Stimulated activated CD8-positive, alpha-beta memory T cell treated with anti-CD3 and anti-CD28 coated beads, Interleukin-12 subunit alpha, Interleukin-12 subunit beta, amount 100 ng/mL, for 4 hours (primary cell): ENCODE measurements around the gene USP3.
"Not testable (repeated sequence)": the region's sequence is repeated elsewhere in the genome, so short reads cannot be mapped to it uniquely, and the experiment has no call there.

Experiments used
- DNase-seq: peaks from one replicate; pipeline ENCODE4 v3.0.0-alpha.2; 2020; ENCODE audit warnings: low read depth

The USP3 gene

DNA sequence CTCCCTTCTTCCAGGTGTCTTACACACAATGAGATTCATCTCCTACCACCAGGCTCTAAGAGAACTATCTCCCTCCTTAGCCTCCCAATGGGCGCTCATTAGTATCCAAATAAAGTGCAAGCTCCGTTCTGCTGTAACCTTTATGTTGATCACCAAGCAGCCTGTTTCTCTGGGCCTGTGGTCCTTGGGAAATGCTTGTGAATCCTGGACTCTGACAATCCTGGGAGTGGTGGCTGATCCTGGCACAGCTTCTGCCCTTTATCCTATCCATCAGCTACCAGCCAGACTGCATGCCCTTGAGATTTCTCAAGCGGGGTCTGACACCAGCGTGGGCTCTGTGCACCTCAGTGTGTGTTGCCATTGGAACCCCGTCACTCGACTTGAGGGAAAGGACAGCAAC, 26.1 kb upstream of the USP3 start:
- DNase-seq: no peak

DNA sequence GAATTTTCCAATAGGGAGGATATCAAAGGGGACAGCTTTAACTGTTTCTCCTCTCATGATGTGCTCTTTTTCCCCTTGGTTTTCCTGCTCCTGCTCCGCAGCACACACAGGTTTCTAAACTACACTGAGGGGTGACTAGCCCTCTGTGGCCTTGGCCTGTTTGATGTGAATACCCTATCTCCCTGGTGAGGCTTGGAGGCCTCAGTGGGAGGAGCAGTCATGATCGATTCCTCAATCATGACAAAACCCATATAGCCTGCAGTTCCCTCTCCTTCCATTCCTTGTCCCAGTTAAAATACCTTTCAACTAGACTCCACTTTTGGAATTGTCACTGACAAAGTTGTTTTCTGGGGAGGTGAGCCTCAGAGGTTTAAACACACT, 24.0 kb upstream of the USP3 start:
- no peak for DNase-seq

DNA sequence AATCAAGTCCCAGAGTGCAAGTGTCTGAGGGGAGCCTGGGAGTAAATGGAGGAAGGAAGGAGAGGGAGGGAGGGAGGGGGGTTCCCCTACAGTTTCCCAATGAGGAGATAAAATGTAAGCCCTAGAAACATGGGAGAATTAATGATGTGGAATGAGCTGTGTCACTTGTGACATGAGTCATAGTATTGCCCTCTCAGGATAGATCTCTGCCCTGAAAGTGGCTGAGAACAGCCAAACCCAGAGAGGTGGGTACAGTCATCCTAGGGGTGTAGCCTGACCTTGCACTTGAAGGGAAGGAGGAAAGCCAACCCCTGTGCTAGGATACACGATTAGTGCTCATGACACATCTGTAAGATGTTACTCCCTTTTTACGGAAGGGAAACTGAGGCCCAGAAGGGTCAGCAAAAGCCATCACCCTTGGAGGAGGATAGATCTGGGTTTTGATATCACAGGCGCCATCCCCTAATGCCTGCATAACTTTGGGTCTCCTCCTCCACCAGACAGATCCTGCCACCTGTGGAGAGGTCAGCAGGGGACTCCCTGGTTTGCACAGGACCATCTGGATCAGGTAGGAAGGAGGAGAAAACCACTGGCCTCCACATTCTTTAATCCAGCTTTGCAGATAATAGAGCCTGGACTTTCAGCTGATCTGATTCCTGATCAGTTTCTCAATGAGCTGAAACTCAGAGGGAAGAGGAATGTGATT, 23.1 kb upstream of the USP3 start:
- DNase-seq: no peak

DNA sequence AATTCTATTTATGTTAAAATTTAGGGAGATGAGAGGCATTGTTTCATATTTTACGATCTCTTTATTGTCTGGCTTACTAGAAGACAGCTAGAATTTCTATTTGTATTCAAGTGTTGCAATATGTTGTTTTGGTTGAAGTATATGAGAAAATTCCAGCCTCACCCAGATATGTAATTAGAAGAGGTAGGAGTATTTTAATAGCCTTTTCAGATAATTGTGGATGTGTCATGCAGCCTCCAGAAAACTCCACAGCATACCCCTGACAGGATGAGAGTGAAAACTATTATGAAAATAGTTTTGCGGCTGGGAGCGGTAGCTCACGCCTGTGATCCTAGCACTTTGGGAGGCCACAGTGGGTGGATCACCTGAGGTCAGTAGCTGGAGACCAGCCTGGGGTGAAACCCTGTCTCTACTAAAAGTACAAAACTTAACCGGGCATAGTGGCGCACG, 21.5 kb upstream of the USP3 start:
- DNase-seq: no peak

DNA sequence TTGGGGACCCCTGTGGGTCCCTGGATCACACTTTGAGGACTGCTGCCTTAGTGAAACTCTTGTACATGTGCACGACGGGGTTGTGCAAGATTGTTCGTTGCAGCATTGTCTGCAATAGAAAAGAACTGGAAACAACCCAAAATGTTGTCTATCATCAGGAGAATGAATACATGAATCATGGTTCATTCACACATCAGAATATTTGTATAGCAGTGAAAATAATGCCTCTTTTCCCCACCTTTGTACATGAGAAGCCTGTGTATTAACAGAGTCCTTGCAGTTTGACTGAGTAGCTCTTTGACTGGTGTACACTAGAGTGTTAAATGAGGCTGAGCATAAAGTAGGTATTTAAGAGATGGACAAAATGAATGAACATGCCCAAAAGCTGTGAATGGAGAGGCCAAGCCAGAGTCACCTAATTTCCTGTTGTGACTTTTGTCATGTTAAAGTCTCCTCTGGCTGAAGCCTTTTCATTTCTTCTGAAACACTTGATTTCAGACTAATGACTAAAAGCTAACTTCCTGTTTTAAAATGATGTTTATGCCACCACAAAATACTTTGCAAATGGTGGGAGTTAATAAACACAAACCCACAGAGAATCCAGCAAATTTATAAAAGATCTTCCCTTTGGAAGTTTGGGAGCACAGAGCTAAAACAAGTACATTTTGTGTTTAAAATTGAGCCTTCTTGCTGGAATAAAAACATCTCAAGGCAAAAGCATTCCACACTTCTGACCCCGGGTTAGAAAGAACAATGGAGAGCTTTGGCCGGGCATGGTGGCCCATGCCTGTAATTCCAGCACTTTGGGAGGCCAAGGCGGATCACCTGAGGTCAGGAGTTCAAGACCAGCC, 20.6 kb upstream of the USP3 start:
- no peak for DNase-seq

DNA sequence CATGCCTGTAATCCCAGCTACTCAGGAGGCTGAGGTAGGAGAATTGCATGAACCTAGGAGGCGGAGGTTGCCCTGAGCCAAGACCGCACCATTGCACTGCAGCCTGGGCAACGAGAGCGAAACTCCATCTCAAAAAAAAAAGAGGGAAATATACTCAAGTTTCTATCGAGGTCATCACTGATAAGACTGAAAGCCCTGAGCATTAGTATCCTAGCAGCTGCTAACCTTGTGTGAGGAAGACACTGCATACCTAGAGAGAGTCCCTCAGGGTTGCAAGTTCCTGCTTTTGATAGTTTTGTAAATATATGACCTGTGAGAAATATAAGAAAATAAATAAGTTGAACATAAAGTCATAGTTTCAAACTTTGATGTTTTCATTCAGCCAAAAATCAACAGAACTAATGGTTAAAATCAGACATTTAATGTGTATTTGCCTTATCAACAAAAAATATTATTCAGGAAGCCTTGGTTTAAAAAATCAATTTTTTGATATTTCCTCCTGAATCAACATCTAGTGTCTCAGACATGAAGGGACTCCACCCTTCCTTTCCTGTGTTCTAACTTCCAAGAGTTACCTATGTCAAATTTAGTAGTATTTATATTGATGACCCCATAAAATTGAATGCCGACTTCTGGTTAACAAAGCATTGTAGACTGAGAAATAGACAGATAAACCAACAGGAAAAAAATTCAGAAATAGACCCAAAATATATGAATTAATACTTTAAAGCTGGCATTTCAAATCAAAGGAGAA, 19.8 kb upstream of the USP3 start:
- DNase-seq: no peak

DNA sequence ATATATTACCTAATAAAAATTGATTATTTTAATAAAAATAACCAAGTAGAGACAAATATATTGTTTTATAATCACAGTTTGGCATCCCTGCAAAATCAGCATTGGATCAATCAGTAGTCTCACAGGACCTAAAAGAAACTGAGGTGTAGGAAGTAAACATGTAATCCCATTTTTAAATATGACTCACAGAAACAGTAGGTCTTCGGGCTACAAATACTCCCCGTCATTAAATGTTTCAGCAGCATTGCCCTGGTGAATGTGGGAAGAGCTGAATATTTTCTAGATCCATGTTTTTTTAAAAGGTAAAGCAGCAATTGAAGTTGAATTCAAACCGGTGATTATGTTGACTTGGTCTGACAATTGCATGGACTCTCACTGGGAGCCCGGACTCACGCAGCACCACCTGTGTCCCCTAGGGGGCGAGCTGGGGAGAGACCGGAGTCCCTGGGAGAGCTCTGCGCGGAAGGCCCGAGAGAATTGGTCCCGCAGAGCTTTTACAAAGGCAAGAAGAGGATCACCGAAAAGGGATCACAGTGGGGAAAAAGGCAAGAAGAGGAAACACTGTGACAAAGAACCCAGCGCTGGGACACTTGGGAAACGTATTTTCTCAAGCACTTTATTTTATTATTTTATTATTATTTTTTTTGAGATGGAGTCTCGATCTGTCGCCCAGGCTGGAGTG, 17.2 kb upstream of the USP3 start:
- peak; percentile 71 for DNase-seq

DNA sequence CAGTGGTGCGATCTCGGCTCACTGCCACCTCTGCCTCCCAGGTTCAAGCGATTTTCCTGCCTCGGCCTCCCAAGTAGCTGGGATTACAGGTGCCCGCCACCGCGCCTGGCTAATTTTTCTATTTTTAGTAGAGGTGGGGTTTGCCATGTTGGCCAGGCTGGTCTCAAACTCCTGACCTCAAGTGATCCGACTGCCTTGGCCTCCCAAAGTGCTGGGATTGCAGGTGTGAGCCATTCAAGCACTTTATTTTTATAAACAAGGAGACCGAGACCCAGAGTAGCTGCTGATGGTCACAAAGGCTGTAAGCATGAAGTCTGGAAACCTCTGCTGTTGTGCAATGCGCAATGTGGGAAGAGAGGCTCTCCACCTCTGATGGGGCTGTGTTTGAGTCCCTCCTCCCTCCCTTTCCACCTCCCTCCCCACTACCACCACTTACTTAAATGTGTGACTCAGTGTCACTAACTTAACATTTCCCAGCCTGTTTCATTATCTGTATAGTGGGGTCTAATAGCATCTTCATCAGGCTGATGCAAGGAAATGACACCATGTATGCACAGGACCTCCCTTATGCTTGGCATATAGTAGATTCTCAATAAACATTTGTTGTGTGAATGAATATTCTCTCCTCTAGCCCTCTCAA, 16.5 kb upstream of the USP3 start:
- not testable (repeated sequence) for DNase-seq

DNA sequence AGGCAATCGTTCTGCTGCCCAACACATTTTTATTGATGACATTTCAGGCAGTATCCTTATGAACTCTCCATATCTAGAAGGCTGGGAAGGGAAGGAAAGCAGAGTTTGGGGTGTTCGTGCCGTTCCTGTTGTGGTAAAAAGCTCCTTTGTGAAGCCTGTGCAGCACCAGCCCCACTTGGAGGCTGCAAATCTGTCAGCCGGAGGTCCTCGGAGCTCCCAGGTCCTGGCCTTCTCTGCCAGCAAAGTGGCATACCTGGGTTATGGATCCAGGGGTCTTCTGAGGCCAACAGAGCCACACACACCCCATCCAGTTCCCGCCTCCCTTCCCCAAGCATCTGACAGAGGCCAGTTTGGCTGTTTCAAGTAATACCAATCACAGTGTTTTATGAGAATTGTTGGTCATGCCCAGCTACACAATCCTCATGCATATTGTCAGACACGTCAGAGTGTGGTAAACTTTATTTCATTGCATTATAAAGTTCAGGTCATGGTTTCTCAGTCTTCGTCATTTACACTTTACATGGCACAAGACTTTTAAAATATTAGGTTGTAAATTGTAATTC, 15.9 kb upstream of the USP3 start:
- no peak for DNase-seq

DNA sequence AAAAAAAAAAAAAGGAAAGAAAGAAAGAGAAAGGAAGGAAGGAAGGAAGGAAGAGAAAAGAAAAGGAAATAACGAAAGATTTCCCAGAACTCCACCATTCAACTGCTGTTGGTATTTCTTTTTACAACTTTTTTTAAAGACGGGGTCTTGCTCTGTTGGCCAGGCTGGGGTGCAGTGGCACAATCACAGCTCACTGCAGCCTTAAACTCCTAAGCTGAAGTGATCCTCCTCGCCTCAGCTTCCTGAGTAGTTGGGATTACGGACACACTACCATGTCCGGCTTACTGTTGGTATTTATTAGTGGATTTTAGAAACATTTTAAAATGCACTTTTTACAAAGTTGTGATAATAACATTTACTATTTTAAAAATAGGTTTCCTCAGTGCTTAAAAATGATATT, 15.0 kb upstream of the USP3 start:
- DNase-seq: no peak

DNA sequence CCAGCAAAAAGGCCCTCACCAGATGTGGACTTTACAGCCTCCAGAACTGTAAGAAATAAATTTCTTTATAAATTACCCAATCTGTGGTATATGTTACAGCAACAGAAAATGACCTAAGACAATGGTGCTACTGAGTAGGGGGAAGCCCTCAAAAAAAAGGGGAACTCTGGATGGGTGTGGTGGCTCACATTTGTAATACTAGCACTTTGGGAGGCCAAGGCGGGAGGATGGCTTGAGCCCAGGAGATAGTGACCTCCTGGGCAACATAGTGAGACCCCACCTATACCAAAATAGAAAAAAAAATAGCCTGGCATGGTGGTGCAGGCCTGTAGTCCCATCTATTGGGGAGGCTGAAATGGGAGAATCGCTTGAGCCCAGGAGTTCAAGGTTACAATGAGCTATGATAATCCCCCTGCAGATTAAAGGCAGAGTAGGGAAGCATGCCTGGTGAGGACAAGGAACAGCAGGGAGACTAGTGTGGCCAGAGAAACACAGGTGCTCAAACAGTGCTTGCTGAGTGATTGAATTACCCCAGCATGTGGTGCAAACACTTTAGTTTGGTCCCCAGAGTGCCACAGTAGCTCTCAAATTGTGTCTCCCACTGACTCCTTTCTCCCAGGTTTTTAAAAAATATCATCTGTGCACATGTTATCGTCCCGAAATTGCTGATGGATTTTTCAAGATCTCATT, 13.9 kb upstream of the USP3 start:
- no peak for DNase-seq

DNA sequence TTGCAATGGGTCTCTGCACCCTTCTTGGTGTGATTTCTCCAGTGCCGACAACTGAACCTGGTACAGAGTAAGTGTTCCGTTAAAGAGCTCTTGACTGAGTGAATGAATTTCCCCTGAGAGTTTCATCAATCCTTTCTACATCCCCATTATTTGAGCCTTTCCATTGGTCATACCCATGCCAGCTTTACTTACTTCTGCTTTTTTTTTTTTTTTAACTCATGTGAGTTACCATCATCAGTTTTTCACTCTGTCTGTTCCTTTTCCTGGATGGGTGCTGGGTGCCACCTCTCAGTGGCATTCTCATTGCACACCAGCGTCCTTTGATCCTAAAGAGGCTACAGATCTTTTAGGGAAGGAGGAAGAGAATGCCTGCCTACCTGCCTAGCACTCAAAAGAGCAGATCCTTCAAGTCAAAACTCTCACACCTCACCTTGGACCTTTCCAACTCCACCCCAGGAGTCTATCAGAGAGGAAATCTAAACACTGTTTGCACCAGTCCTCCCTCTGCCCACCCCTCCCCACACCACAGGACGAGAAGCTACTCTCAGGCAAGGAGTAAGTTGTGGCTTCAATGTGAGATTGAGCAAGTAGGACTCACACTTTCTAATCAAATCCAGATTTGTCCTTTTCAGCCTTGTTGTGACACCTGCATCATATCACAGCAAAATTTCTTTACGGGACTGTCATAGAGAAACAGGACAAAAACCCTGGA, 13.1 kb upstream of the USP3 start:
- no peak for DNase-seq

DNA sequence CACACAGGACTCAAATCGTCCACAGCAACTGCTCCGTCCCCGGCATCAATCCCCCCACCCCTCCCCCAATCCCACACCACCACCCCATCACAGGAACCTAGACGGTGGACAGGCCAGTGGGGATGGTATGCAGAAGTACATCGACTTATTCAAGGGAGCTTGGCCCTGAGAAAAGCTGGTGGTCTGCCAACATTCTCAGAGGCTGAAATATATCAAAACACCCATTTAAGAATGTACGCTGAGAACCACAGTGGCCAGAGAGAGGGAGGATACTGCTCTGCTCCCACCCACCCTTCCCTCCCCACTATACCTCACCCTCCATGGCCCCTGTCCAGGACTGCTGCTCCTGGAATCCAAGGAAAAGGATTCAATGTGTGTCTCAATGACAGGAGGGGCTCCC, 12.4 kb upstream of the USP3 start:
- no peak for DNase-seq

DNA sequence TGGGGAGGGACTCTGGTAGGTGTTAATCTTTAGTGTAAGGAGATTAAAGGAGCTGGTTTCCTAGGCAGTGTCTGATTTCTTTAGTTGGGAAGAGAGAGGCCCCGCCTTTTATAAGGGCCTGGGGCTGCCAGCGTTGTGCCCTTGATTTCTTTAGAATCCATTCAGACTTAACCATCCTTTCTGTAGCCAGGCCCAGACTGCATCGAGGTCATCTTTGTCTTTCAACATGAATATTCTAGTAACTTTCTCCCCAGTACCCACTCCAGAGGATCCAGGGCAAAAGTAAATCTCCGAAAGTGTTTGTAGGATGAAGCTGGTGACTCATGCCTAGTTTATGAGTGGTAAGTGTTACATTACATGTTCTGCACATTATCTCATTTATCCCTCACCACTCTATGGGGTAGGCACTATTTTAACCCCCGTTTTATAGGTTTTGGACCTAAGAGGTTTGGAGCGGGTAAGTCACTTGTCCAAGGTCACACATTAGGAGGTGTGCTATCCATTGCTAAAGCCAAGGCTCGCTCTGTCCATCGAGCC, 11.8 kb upstream of the USP3 start:
- DNase-seq: no peak

DNA sequence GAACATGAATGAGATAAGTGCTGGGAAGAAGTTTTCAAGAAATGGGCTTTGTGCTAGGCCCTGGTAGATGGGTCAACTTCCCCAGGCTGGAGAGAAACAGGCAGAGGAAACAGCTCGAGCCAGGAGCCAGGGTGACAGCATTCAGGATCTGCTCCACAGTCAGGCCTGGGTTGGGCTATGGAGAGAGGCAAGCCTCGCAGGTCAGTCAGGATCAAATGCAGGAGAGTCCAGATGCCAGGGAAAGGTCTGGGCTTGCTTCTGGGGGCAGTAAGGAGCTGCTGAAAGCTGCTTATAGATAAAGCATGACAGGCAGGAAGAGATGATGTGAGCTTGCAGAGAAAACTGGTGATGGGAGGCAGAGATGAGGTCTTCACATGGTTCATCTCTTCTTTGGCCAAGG, 11.0 kb upstream of the USP3 start:
- DNase-seq: no peak

DNA sequence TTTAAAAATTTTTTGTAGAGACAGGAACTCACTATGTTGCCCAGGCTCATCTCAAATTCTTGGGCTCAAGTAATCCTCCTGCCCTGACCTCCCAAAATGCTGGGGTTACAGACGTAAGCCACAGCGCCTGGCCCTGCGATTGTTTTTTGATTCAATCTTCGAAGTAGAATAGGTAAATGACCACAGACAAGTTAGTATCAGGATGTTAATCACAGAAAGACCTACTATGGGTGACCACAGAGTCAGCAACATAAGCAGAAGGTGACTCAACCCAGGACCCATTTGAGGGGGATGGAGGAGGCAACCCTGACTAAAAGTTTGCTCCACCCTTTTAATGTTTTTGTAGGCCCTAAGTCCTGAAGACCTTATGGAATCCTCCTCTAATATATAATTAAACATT, 10.0 kb upstream of the USP3 start:
- no peak for DNase-seq

DNA sequence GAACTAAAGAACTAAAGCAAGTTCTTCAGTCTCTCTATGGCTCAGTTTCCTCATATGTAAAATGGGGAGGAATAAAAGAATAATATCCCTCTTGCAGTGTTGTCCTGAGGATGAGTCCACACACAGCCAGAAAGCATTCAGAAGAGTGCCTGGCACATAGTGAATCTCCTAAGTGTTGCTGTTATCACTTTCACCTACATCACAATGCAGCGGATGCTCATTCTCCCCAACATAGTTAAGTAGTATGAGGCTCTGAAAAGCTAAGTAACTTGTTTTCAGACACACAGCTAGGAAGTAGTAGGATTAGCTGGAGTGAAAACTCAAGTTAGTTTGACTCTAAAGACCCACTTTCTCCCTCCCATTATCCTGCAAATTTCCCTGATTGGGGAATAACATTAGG, 9.1 kb upstream of the USP3 start:
- no peak for DNase-seq

DNA sequence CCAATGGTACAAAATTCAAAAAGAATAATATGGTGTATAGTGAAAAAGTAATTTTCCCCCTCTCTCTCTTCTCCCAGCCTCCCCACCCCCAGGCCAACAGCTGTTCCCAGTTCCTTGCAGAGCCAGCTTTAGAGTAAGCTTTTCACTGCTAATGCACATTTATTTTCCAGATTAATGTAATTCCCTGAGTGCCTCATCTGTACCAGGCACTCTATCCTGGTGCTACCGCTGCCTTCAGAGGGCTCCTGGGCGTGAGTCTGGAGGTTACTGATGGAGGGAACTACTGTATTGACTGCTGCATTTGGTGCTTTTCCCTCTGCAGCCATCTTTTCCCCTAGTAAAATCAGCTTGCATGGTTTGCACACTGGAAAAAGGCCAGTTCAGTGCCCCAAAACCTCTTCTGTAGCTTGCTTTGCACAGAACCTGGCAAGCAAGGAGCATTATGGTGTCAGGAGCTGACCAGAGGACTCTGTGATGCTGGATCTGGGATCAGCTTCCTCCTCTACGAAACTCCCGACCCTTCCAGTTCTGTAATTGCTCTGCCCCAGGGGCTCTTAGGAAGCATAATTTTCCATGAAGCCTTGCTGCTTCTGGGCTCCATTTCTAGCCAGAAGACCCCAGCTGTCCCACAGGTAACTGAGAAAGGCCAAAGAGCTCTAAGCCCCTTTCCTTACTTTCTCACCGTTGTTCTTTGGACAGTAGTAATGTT, 8.5 kb upstream of the USP3 start:
- DNase-seq: no peak
